Left ventricle myocardium inferior (tissue), 1 donor: Measurements from ENCODE around the gene WDR74. TPM values are rescaled to one million over a fixed set of nuclear protein-coding genes. Genes with fewer than 3 reads are reported as not detected.
"Not testable (repeated sequence)": the region's sequence is repeated elsewhere in the genome, so short reads cannot be mapped to it uniquely, and the experiment has no call there.

ENCODE experiments used
- DNase-seq: peaks from one replicate; pipeline ENCODE4 v3.0.0-alpha.2; 2020
- H3K27ac ChIP-seq: fragments of 200-600 bp; replicated peaks from 2 replicates; pipeline ENCODE4 v1.8.0; 2021
- H3K27me3 ChIP-seq: fragments of 200-600 bp; 2 replicates; pipeline ENCODE4 v1.8.0; 2021; ENCODE audit warnings: low read depth
- H3K36me3 ChIP-seq: fragments of 200-600 bp; 2 replicates; pipeline ENCODE4 v1.8.0; 2021
- H3K4me1 ChIP-seq: fragments of 200-600 bp; 2 replicates; pipeline ENCODE4 v1.8.0; 2021
- H3K4me3 ChIP-seq: fragments of 200-600 bp; 2 replicates; pipeline ENCODE4 v1.8.0; 2021; ENCODE audit warnings: mild to moderate bottlenecking, moderate library complexity
- H3K9me3 ChIP-seq: fragments of 200-600 bp; replicated peaks from 2 replicates; pipeline ENCODE4 v1.8.0; 2021
- intact Hi-C: fragments of 100-400 bp; cut with micrococcal nuclease; formaldehyde crosslinking; loops from one replicate; pipeline ENCODE4 v1.11.0; 2022
- total RNA-seq: library from RNA; stranded (reverse); fragmentation: NEBNext Ultra II Directional; extraction: Animal tissue kit (Norgen Biotek cat#: 25700); gene quantifications from one replicate; pipeline ENCODE4 v1.2.1, GENCODE V29; 2021
- TF ChIP-seq, protein P1 (sequence below): fragments of 200-600 bp; IDR thresholded peaks from 2 replicates; pipeline ENCODE4 v1.8.0; 2021; ENCODE audit warnings: antibody characterized with exemption, mild to moderate bottlenecking, borderline replicate concordance
- donor health status: DM: no; HTN: yes; CAD: no; lungs with severe emphysema.

The WDR74 gene
- total RNA-seq, 1 donor from 2014 or later = 24.3 TPM

DNA sequence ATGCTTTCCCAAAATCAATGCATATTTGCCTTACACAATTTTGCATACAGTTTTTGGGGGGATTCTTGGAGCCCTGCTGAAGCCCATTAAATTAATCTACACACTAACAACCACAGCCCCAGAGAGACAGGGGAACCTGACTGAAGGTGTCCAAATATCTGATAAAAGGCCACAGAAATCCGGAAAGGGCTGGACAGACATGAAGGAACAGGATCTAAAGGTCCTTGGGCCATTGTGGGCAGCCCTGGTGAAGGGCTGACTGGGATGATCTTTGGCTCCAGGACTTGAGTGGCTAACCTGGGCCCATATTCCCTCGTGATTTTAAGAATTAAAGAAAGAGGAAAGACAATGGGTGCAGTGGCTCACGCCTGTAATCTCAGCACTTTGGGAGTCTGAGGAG, 6.8 kb upstream of the WDR74 start:
- intact Hi-C loops = no loop called here
- no peak overlapping the region for H3K27ac ChIP-seq
- peaks cover 15% of the 10 kb centered on the region for H3K4me1 ChIP-seq
- peaks cover under 1% of the 10 kb centered on the region for H3K36me3 ChIP-seq
- H3K9me3 ChIP-seq = no peaks in the 10 kb centered on the region
- TF ChIP-seq, protein P1, sequence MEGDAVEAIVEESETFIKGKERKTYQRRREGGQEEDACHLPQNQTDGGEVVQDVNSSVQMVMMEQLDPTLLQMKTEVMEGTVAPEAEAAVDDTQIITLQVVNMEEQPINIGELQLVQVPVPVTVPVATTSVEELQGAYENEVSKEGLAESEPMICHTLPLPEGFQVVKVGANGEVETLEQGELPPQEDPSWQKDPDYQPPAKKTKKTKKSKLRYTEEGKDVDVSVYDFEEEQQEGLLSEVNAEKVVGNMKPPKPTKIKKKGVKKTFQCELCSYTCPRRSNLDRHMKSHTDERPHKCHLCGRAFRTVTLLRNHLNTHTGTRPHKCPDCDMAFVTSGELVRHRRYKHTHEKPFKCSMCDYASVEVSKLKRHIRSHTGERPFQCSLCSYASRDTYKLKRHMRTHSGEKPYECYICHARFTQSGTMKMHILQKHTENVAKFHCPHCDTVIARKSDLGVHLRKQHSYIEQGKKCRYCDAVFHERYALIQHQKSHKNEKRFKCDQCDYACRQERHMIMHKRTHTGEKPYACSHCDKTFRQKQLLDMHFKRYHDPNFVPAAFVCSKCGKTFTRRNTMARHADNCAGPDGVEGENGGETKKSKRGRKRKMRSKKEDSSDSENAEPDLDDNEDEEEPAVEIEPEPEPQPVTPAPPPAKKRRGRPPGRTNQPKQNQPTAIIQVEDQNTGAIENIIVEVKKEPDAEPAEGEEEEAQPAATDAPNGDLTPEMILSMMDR = no peak
- no peak for DNase-seq
- H3K27me3 ChIP-seq = no peaks in the 10 kb centered on the region
- no peak overlapping the region for H3K4me3 ChIP-seq

- Histone ChIP-seq H3K36me3 (no peaks in the 10 kb centered on the region), H3K27me3 (no peaks in the 10 kb centered on the region), H3K4me3 (no peak overlapping the region), H3K27ac (no peak overlapping the region), H3K9me3 (no peaks in the 10 kb centered on the region), H3K4me1 (peaks cover 29% of the 10 kb centered on the region)
- TF ChIP-seq, protein P1 = no peak
- DNase-seq = no peak
- intact Hi-C loops = no loop called here
Observed at GRCh38 chr11:62844154-62844553, 4.8 kb upstream of the WDR74 start.

DNA sequence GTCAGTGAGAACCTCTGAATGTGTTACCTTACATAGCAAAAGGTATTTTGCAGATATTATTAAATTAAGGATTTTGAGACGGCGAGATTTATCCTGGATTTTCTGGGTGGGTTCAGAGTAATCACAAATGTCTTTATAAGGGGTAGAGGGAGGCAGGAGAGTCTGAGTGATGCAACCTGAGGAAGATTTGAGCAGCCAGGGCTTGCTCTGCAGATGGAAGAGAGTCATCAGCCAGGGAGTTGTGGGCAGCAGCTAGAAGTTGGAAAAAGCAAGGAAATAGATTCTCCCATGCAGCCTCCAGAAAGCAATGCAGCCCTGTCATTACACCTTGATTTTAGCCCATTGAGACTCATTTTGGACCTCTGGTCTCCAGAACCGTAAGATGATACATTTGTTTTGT, 4.1 kb upstream of the WDR74 start:
- DNase-seq = no peak
- TF ChIP-seq, protein P1 = no peak
- H3K27ac ChIP-seq = no peak overlapping the region
- no peak overlapping the region for H3K4me3 ChIP-seq
- H3K4me1 ChIP-seq = peaks cover 36% of the 10 kb centered on the region
- no peaks in the 10 kb centered on the region for H3K9me3 ChIP-seq
- no peaks in the 10 kb centered on the region for H3K27me3 ChIP-seq
- intact Hi-C loops = no loop called here
- no peaks in the 10 kb centered on the region for H3K36me3 ChIP-seq

GRCh38 chr11:62842891-62843290, 3.5 kb upstream of the WDR74 start:
- Histone ChIP-seq H3K4me1 (peaks cover 42% of the 10 kb centered on the region), H3K4me3 (peak overlapping the region; percentile 95), H3K27ac (peak overlapping the region; percentile 99)
- DNase-seq, H3K36me3 ChIP-seq, intact Hi-C loops, H3K9me3 ChIP-seq, H3K27me3 ChIP-seq: not testable (repeated sequence)

DNA sequence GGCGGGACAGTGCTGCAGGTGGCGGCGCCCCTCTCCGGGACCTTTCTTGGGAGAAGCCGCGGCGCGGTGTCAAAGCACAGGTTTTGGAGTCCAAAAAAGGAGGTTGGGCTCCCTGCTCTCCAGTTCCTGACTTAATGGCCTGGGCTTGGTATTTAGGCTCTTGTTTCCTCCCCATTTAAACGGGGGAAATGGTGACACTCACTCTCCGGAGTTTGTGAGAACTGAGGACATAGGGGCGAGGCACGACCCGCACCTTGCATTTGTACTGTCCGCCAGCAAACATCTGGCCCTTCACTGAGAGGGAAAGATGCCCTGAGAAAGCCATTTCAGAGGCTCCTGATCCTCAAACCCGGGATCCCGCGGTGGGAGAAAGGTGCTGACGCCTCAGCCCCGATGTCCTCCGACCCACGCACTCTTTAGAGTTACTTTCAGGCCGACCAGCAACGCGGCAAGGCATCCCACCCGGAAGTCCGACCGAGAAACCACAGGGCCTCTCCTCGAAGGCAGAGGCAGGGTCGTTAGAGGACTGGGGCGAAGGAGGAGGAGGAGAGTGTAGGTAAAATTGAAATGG, 2.9 kb upstream of the WDR74 start:
- TF ChIP-seq, protein P1 = no peak
- intact Hi-C loops = no loop called here
- no peaks in the 10 kb centered on the region for H3K27me3 ChIP-seq
- H3K4me3 ChIP-seq = peak overlapping the region; percentile 95
- H3K9me3 ChIP-seq = no peaks in the 10 kb centered on the region
- peak overlapping the region; percentile 99 for H3K27ac ChIP-seq
- H3K4me1 ChIP-seq = peaks cover 43% of the 10 kb centered on the region
- peak; percentile 27 for DNase-seq
- no peaks in the 10 kb centered on the region for H3K36me3 ChIP-seq

- no peaks in the 10 kb centered on the region for H3K27me3 ChIP-seq
- peak overlapping the region; percentile 99 for H3K27ac ChIP-seq
- H3K4me1 ChIP-seq = peaks cover 43% of the 10 kb centered on the region
- peaks cover 7% of the 10 kb centered on the region for H3K36me3 ChIP-seq
- TF ChIP-seq, protein P1 = no peak
- intact Hi-C loops = no loop called here
- DNase-seq = peak; percentile 79
- no peaks in the 10 kb centered on the region for H3K9me3 ChIP-seq
- H3K4me3 ChIP-seq = peak overlapping the region; percentile 95
Observed at GRCh38 chr11:62841361-62842170, 2.2 kb upstream of the WDR74 start.

GRCh38 chr11:62840721-62841360, 1.5 kb upstream of the WDR74 start:
- Histone ChIP-seq H3K27ac (peak overlapping the region; percentile 99), H3K36me3 (peaks cover 13% of the 10 kb centered on the region), H3K4me3 (peak overlapping the region; percentile 95), H3K4me1 (peaks cover 43% of the 10 kb centered on the region)
- H3K27me3 ChIP-seq, intact Hi-C loops, H3K9me3 ChIP-seq: not testable (repeated sequence)
- DNase-seq = peak; percentile 52
